H1 (cell line): Measurements from ENCODE around the gene BIRC2.

Source experiments
- ATF3 ChIP-seq: IDR thresholded peaks from 2 replicates; pipeline ENCODE4 v1.6.1; 2011; ENCODE audit warnings: low read depth, mild to moderate bottlenecking, low read length; ENCODE audit not compliant: insufficient read depth
- BACH1 ChIP-seq: IDR thresholded peaks from 2 replicates; pipeline ENCODE4 v1.6.1; 2012; ENCODE audit warnings: low read length, improper control_type of control experiment
- CHD2 ChIP-seq: IDR thresholded peaks from 2 replicates; pipeline ENCODE4 v1.6.1; 2012; ENCODE audit warnings: low read length, improper control_type of control experiment
- CTCF ChIP-seq, 3 experiments: IDR thresholded peaks; 1 replicate in 2 of 3; 2 replicates in 1 of 3; pipeline versions ENCODE4 v1.5.1 to v1.6.1; 2011; ENCODE audit warnings: low read length in 3 of 3, mild to moderate bottlenecking in 3 of 3, inconsistent platforms in 2 of 3, low read depth in 1 of 3, moderate library complexity in 1 of 3; ENCODE audit not compliant: insufficient read depth in 1 of 3; ENCODE audit errors: control extremely low read depth in 1 of 3
- EZH2 ChIP-seq: fragments of 200-600 bp; sonication (generic); IDR thresholded peaks from 2 replicates; pipeline ENCODE4 v1.7.1; 2012; ENCODE audit warnings: low read depth, mild to moderate bottlenecking, moderate library complexity, low read length, inconsistent platforms; ENCODE audit not compliant: severe bottlenecking
- HDAC2 ChIP-seq, 2 experiments: fragments of 300-600 bp in 1 of 2; sonication (generic) in 1 of 2; IDR thresholded peaks; 2 replicates each; pipeline ENCODE4 v1.6.1; 2011 to 2012; ENCODE audit warnings: low read depth in 2 of 2, low read length in 2 of 2, mild to moderate bottlenecking in 2 of 2, moderate library complexity in 2 of 2, borderline replicate concordance in 1 of 2, inconsistent platforms in 1 of 2
- MAX ChIP-seq: IDR thresholded peaks from 2 replicates; pipeline ENCODE4 v1.6.1; 2012; ENCODE audit warnings: inconsistent platforms
- POLR2AphosphoS5 ChIP-seq: IDR thresholded peaks from 2 replicates; pipeline ENCODE4 v1.6.1; 2011; ENCODE audit warnings: low read depth, low read length
- RFX5 ChIP-seq: IDR thresholded peaks from 2 replicates; pipeline ENCODE4 v1.6.1; 2011; ENCODE audit warnings: low read depth, low read length, improper control_type of control experiment, borderline replicate concordance
- SP1 ChIP-seq: IDR thresholded peaks from 2 replicates; pipeline ENCODE4 v1.6.1; 2011; ENCODE audit warnings: low read depth, low read length
- TAF1 ChIP-seq: IDR thresholded peaks from 2 replicates; pipeline ENCODE4 v1.6.1; 2011; ENCODE audit warnings: mild to moderate bottlenecking, low read depth, low read length
- TEAD4 ChIP-seq: IDR thresholded peaks from 2 replicates; pipeline ENCODE4 v1.6.1; 2012; ENCODE audit warnings: low read depth, low read length, inconsistent platforms, mixed read lengths
- USF2 ChIP-seq: IDR thresholded peaks from 2 replicates; pipeline ENCODE4 v1.6.1; 2011; ENCODE audit warnings: low read length, improper control_type of control experiment
- YY1 ChIP-seq: IDR thresholded peaks from 2 replicates; pipeline ENCODE4 v1.6.1; 2011; ENCODE audit warnings: low read depth, mild to moderate bottlenecking, low read length

- no peak for TF ChIP-seq CTCF (IDR thresholded peaks at IDR 0.05; ENCODE audit: control extremely low read depth in 1 of 3, insufficient read depth in 1 of 3, low read depth in 1 of 3, low read length in 3 of 3)
- no peak for TF ChIP-seq USF2
- TF ChIP-seq RFX5: no peak
- TF ChIP-seq EZH2: no peak
- no peak for TF ChIP-seq TAF1
- no peak for TF ChIP-seq MAX
- no peak for TF ChIP-seq ATF3
- no peak for TF ChIP-seq CHD2
- no peak for TF ChIP-seq TEAD4
- TF ChIP-seq POLR2AphosphoS5: no peak
- TF ChIP-seq YY1: no peak
- TF ChIP-seq HDAC2 (IDR thresholded peaks at IDR 0.05; ENCODE audit: borderline replicate concordance in 1 of 2, low read depth in 2 of 2, low read length in 2 of 2): no peak
- TF ChIP-seq SP1: no peak
- no peak for TF ChIP-seq BACH1
Observed at GRCh38 chr11:102408339-102408738, 61.3 kb downstream of the BIRC2 start.
